ENCODE measurements around the gene CD300LF. TPM values are rescaled to one million over a fixed set of nuclear protein-coding genes. Genes with fewer than 3 reads are reported as not detected.

Gene CD300LF
- total RNA-seq, 1 donor from 2014 or later = 2.5 TPM

GRCh38 chr17:74729866-74730265 lies 17.1 kb upstream of the CD300LF start:
- no peak for DNase-seq (ENCODE audit: low spot score)

- DNase-seq (ENCODE audit: low spot score) = no peak
Measured at GRCh38 chr17:74729368-74729767, 16.6 kb upstream of the CD300LF start.

- DNase-seq (ENCODE audit: low spot score) = no peak
Measured at GRCh38 chr17:74728702-74729075, 16.0 kb upstream of the CD300LF start.

GRCh38 chr17:74728033-74728701 lies 15.4 kb upstream of the CD300LF start:
- DNase-seq (ENCODE audit: low spot score) = no peak

- no peak for DNase-seq (ENCODE audit: low spot score)
Measured at GRCh38 chr17:74725111-74725510, 12.4 kb upstream of the CD300LF start.

GRCh38 chr17:74723891-74724290 lies 11.2 kb upstream of the CD300LF start:
- no peak for DNase-seq (ENCODE audit: low spot score)

- no peak for DNase-seq (ENCODE audit: low spot score)
Measured at GRCh38 chr17:74722782-74723181, 10.1 kb upstream of the CD300LF start.

- no peak for DNase-seq (ENCODE audit: low spot score)
Measured at GRCh38 chr17:74720506-74720905, 7.8 kb upstream of the CD300LF start.

- no peak for DNase-seq (ENCODE audit: low spot score)
Measured at GRCh38 chr17:74715144-74715543, 2.4 kb upstream of the CD300LF start.

- DNase-seq (ENCODE audit: low spot score) = no peak
Measured at GRCh38 chr17:74713171-74713755, 540 bp upstream of the CD300LF start.

GRCh38 chr17:74712301-74712700 lies 422 bp downstream of the CD300LF start:
- DNase-seq (ENCODE audit: low spot score) = no peak

GRCh38 chr17:74711058-74711824 lies 1.5 kb downstream of the CD300LF start:
- DNase-seq (ENCODE audit: low spot score) = no peak

- DNase-seq (ENCODE audit: low spot score) = no peak
Measured at GRCh38 chr17:74704544-74704943, 8.2 kb downstream of the CD300LF start.

- DNase-seq (ENCODE audit: low spot score) = no peak
Measured at GRCh38 chr17:74703311-74703710, 9.4 kb downstream of the CD300LF start.

GRCh38 chr17:74702116-74702871 lies 10.4 kb downstream of the CD300LF start:
- no peak for DNase-seq (ENCODE audit: low spot score)

GRCh38 chr17:74699236-74699635 lies 13.5 kb downstream of the CD300LF start:
- DNase-seq (ENCODE audit: low spot score) = no peak

- no peak for DNase-seq (ENCODE audit: low spot score)
Measured at GRCh38 chr17:74698069-74698468, 14.7 kb downstream of the CD300LF start.

- no peak for DNase-seq (ENCODE audit: low spot score)
Measured at GRCh38 chr17:74697515-74697914, 15.2 kb downstream of the CD300LF start.

GRCh38 chr17:74695629-74696028 lies 17.1 kb downstream of the CD300LF start:
- DNase-seq (ENCODE audit: low spot score) = no peak

- DNase-seq (ENCODE audit: low spot score) = no peak
Measured at GRCh38 chr17:74694081-74694480, 18.6 kb downstream of the CD300LF start.

GRCh38 chr17:74691151-74691550 lies 21.6 kb downstream of the CD300LF start:
- DNase-seq (ENCODE audit: low spot score) = no peak

- DNase-seq (ENCODE audit: low spot score) = no peak
Measured at GRCh38 chr17:74690409-74690825, 22.3 kb downstream of the CD300LF start.

All from ureter (tissue), 1 donor.